Ishikawa (cell line): ENCODE measurements around the gene TMEM178B.

Source experiments
- CEBPB ChIP-seq: IDR thresholded peaks from 2 replicates; pipeline ENCODE4 v1.6.1; 2012
- CREB1 ChIP-seq: IDR thresholded peaks from 2 replicates; pipeline ENCODE4 v1.6.1; 2012; ENCODE audit warnings: low read depth
- EGR1 ChIP-seq: IDR thresholded peaks from 2 replicates; pipeline ENCODE4 v1.6.1; 2012
- EP300 ChIP-seq: IDR thresholded peaks from 2 replicates; pipeline ENCODE4 v1.6.1; 2012; ENCODE audit warnings: borderline replicate concordance
- FOXM1 ChIP-seq: IDR thresholded peaks from 2 replicates; pipeline ENCODE4 v1.6.1; 2012; ENCODE audit warnings: low read depth, borderline replicate concordance
- NFIC ChIP-seq: IDR thresholded peaks from 2 replicates; pipeline ENCODE4 v1.6.1; 2012
- RAD21 ChIP-seq: IDR thresholded peaks from 2 replicates; pipeline ENCODE4 v1.6.1; 2012; ENCODE audit warnings: low read depth
- TAF1 ChIP-seq: IDR thresholded peaks from 2 replicates; pipeline ENCODE4 v1.6.1; 2012; ENCODE audit warnings: low read depth, mild to moderate bottlenecking
- TCF12 ChIP-seq: IDR thresholded peaks from 2 replicates; pipeline ENCODE4 v1.6.1; 2012; ENCODE audit warnings: low read depth
- TEAD4 ChIP-seq: IDR thresholded peaks from 2 replicates; pipeline ENCODE4 v1.6.1; 2012
- YY1 ChIP-seq: IDR thresholded peaks from 2 replicates; pipeline ENCODE4 v1.6.1; 2012; ENCODE audit warnings: low read depth
- ZBTB7A ChIP-seq: IDR thresholded peaks from 2 replicates; pipeline ENCODE4 v1.6.1; 2012; ENCODE audit warnings: low read depth
- TF ChIP-seq, protein P1 (sequence below): IDR thresholded peaks from 2 replicates; pipeline ENCODE4 v1.6.1; 2012
- TF ChIP-seq, protein P2 (sequence below): IDR thresholded peaks from 2 replicates; pipeline ENCODE4 v1.6.1; 2012
- TF ChIP-seq, protein P3 (sequence below): IDR thresholded peaks from 2 replicates; pipeline ENCODE4 v1.6.1; 2012; ENCODE audit warnings: low read depth, mild to moderate bottlenecking

The TMEM178B gene

DNA sequence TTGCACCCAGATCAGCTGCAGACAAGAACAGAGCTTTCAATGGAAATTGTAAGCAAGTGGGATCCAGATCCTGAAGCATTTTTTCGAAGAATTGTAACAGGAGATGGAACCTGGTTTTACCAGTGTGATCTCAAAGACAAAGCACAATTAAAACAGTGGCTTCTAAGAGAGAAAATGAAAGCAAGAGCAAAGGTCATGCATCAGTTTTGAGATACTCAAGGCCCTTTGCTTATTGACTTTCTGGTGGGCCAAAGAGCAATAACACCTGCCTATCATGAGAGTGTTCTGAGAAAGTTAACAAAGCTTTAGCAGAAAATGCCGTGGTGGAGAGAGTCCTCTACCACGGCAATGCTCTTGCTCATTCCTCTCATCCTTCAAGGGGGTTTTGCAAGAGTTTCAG lies 194.8 kb downstream of the TMEM178B start:
- TF ChIP-seq TCF12 (no peak), EP300 (no peak), CREB1 (no peak), RAD21 (no peak), EGR1 (no peak), YY1 (no peak), FOXM1 (no peak), TAF1 (no peak), ZBTB7A (no peak), NFIC (no peak), TEAD4 (no peak), CEBPB (no peak)
- TF ChIP-seq, protein P1, sequence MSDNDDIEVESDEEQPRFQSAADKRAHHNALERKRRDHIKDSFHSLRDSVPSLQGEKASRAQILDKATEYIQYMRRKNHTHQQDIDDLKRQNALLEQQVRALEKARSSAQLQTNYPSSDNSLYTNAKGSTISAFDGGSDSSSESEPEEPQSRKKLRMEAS: no peak
- TF ChIP-seq, protein P2, sequence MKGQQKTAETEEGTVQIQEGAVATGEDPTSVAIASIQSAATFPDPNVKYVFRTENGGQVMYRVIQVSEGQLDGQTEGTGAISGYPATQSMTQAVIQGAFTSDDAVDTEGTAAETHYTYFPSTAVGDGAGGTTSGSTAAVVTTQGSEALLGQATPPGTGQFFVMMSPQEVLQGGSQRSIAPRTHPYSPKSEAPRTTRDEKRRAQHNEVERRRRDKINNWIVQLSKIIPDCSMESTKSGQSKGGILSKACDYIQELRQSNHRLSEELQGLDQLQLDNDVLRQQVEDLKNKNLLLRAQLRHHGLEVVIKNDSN: no peak
- TF ChIP-seq, protein P3, sequence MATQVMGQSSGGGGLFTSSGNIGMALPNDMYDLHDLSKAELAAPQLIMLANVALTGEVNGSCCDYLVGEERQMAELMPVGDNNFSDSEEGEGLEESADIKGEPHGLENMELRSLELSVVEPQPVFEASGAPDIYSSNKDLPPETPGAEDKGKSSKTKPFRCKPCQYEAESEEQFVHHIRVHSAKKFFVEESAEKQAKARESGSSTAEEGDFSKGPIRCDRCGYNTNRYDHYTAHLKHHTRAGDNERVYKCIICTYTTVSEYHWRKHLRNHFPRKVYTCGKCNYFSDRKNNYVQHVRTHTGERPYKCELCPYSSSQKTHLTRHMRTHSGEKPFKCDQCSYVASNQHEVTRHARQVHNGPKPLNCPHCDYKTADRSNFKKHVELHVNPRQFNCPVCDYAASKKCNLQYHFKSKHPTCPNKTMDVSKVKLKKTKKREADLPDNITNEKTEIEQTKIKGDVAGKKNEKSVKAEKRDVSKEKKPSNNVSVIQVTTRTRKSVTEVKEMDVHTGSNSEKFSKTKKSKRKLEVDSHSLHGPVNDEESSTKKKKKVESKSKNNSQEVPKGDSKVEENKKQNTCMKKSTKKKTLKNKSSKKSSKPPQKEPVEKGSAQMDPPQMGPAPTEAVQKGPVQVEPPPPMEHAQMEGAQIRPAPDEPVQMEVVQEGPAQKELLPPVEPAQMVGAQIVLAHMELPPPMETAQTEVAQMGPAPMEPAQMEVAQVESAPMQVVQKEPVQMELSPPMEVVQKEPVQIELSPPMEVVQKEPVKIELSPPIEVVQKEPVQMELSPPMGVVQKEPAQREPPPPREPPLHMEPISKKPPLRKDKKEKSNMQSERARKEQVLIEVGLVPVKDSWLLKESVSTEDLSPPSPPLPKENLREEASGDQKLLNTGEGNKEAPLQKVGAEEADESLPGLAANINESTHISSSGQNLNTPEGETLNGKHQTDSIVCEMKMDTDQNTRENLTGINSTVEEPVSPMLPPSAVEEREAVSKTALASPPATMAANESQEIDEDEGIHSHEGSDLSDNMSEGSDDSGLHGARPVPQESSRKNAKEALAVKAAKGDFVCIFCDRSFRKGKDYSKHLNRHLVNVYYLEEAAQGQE: no peak

DNA sequence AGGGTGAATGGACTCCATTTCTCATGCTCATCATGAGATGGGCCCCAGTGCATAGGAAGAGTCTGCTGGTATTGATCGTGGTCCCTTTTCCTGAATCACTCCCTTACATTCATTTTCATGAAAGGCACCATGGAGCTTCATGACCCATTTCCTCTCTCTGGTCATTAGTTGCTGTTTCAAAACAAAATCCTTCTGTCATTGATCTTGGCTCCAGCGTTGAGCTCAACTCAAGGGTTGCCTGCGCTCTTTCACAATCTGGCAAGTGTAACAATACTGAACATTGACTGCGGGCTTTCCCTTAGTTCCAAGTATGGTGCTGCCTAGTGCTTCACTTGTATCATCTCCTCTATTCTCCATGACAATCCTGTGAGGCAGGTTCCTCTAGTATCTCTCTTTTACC lies 197.6 kb downstream of the TMEM178B start:
- TF ChIP-seq RAD21 (no peak), FOXM1 (no peak), TEAD4 (no peak)
- TF ChIP-seq, protein P1: no peak

DNA sequence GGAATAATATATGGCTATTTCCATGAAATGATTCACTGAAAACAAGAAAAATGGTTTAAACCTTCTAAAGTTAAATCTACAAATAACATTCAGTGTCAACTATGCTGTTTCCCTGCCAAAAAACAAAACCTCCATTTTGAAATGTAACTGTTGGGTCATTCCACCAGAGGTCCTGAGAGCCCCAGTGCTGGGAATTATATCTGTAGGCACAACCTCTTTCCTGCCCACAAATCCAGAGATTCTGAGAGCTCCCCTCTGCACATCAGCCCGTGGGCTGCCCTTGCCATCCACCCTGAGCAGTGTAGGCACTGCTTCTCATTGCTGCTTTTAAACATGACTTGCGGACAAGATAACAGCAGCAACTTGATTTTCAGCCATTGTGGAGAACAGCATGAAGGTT lies 198.6 kb downstream of the TMEM178B start:
- no peak for TF ChIP-seq RAD21
- TF ChIP-seq EGR1: no peak
- TF ChIP-seq TAF1: no peak
- no peak for TF ChIP-seq CREB1
- TF ChIP-seq, protein P3: no peak
- TF ChIP-seq, protein P2: no peak

DNA sequence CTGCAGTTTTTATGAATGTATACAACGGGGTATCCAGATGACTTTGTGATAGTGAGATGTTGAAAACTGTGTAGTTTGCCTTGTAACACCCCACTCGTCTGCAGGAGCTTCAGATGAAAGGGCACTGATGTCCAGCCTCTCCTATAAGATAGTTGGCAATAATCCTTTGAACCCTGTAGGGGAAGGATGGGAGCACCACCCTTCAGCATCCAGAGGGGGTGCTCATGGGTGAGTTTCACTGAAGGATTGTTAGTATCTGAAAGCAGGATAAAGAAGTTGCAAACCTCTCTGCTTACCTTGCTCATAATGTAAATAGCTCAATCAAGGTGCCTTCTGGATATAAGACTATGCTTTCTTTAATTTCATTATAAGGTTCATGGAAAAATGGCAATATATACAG lies 201.5 kb downstream of the TMEM178B start:
- TF ChIP-seq NFIC: no peak
- no peak for TF ChIP-seq EGR1
- no peak for TF ChIP-seq CREB1

DNA sequence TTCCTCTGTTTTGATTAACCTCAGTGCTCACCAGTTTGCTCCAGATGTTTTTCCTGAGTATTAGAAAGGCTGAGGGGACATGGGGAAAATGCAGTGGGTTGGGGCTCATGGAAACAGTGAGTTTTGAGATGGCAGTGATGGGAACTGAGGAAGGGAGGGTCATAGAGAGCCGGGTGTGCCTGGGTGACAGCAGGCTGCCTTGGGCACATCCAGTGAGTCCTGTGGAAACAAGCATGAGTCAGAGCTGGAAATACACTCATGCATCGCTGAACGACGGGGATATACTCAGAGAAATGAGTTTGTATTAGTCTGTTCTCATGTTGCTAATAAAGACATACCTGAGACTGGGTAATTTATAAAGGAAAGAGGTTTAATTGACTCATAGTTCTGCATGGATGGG lies 202.2 kb downstream of the TMEM178B start:
- no peak for TF ChIP-seq TCF12
- no peak for TF ChIP-seq TEAD4
- no peak for TF ChIP-seq NFIC

DNA sequence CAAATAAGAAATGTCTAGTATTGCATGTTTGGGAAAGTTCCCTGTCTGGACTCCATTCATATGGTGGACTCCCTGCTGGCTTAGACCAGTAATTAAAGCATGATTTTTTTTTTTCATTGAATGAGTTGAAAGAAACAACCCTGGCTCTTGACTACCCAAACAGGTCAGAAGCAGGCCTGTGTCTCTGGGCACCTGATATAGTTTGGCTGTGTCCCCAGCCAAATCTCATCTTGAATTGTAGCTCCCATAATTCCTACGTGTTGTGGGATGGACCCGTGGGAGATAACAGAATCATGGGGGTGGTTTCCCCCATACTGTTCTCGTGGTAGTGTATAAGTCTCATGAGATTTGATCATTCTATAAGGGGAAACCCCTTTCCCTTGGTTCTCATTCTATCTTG lies 206.2 kb downstream of the TMEM178B start:
- TF ChIP-seq RAD21 (no peak), CEBPB (no peak)
- TF ChIP-seq, protein P3: no peak
